Measurements from ENCODE around the gene KL.

The KL gene

DNA sequence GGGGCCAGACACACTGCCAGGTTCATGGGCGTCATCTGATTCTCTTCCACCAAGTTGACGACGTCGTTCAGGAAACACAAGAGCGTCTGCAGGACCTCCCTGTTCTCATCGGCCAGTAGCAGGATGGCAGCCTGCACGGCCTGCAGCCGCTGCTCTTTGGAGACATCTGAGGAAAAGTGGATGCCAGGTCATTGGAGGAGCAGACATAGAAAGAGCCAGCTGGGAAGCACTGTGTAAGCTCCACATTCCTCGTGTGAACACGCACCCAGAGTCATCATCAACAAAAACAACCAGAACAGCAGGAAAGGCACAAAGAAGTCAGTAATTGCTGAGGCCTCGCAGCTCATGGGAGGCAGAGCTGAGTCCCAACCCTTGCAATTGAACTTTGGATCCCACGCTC, 96.5 kb downstream of the KL start:
- TF ChIP-seq, protein P1, sequence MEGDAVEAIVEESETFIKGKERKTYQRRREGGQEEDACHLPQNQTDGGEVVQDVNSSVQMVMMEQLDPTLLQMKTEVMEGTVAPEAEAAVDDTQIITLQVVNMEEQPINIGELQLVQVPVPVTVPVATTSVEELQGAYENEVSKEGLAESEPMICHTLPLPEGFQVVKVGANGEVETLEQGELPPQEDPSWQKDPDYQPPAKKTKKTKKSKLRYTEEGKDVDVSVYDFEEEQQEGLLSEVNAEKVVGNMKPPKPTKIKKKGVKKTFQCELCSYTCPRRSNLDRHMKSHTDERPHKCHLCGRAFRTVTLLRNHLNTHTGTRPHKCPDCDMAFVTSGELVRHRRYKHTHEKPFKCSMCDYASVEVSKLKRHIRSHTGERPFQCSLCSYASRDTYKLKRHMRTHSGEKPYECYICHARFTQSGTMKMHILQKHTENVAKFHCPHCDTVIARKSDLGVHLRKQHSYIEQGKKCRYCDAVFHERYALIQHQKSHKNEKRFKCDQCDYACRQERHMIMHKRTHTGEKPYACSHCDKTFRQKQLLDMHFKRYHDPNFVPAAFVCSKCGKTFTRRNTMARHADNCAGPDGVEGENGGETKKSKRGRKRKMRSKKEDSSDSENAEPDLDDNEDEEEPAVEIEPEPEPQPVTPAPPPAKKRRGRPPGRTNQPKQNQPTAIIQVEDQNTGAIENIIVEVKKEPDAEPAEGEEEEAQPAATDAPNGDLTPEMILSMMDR (IDR thresholded peaks at IDR 0.05; ENCODE audit: control extremely low read depth, extremely low read depth, low read depth, missing control alignments), result no peak
- no peak for DNase-seq (ENCODE audit: extremely low spot score)
- POLR2A ChIA-PET, result no interaction called here
- CTCF ChIA-PET, result interaction anchor here (1.0 to 1.5 kb wide), 4 partner anchors 13 to 71 kb away, joined by 3 to 6 read pairs (median 4); no protein-coding TSS in a partner anchor

GRCh38 chr13:33114146-33114545, 97.9 kb downstream of the KL start:
- ChIA-PET POLR2A (no interaction called here), CTCF (interaction anchor here (0.7 to 2.6 kb wide), 3 partner anchors 10 to 25 kb away, joined by 3 to 7 read pairs (median 6); no protein-coding TSS in a partner anchor)
- DNase-seq (ENCODE audit: extremely low spot score), result no peak
- TF ChIP-seq, protein P1 (IDR thresholded peaks at IDR 0.05; ENCODE audit: control extremely low read depth, extremely low read depth, low read depth, missing control alignments), result no peak

GRCh38 chr13:33115274-33115673, 99.1 kb downstream of the KL start:
- ChIA-PET CTCF (interaction anchor here (1.0 to 2.6 kb wide), 5 partner anchors 8 to 39 kb away, joined by 3 to 7 read pairs (median 4); no protein-coding TSS in a partner anchor), POLR2A (no interaction called here)
- TF ChIP-seq, protein P1 (IDR thresholded peaks at IDR 0.05; ENCODE audit: control extremely low read depth, extremely low read depth, low read depth, missing control alignments), result no peak
- no peak for DNase-seq (ENCODE audit: extremely low spot score)

All from GM10248 (cell line).